A673 (cell line): Measurements from ENCODE around the gene BMPR1B. TPM values are rescaled to one million over a fixed set of nuclear protein-coding genes. Genes with fewer than 3 reads are reported as not detected.

ENCODE experiments used
- BruUV-seq: library from RNA; stranded (reverse); fragments of 400-500 nt; replicated peaks from 2 replicates; lab custom pipeline; 2021; lab: Mats Ljungman, UMichigan
- CTCF ChIA-PET: fragments of 300-600 bp; sonication (Branson Sonifier 250); formaldehyde crosslinking; loops from one replicate; lab custom pipeline; 2022; ENCODE audit warnings: antibody characterized with exemption; lab: Charles Lee
- POLR2A ChIA-PET: fragments of 300-600 bp; sonication (Branson Sonifier 250); formaldehyde crosslinking; loops from one replicate; lab custom pipeline; 2022; ENCODE audit warnings: antibody characterized with exemption; ENCODE audit not compliant: low non-redundant PET; lab: Charles Lee
- DNase-seq: peaks from one replicate; pipeline ENCODE4 v3.0.0-alpha.2; 2015; ENCODE audit warnings: low spot score
- H3K27ac ChIP-seq: fragments of 200-600 bp; sonication (generic); 2 replicates; pipeline ENCODE4 v1.5.1; 2016; ENCODE audit warnings: mixed run types, low read depth, mild to moderate bottlenecking, mixed read lengths, antibody characterized with exemption, low read length; ENCODE audit not compliant: poor library complexity, severe bottlenecking
- H3K27me3 ChIP-seq: fragments of 200-600 bp; sonication (generic); replicated peaks from 2 replicates; pipeline ENCODE4 v1.6.1; 2017; ENCODE audit warnings: mixed run types, low read depth, mild to moderate bottlenecking, mixed read lengths, antibody characterized with exemption, low read length; ENCODE audit not compliant: insufficient read depth, poor library complexity
- H3K36me3 ChIP-seq: fragments of 200-600 bp; sonication (generic); 2 replicates; pipeline ENCODE4 v1.6.1; 2016; ENCODE audit warnings: mixed run types, mild to moderate bottlenecking, mixed read lengths, antibody characterized with exemption, low read length; ENCODE audit not compliant: insufficient read depth, poor library complexity, severe bottlenecking
- H3K4me1 ChIP-seq: fragments of 200-600 bp; sonication (generic); 2 replicates; pipeline ENCODE4 v1.6.1; 2017; ENCODE audit warnings: mixed run types, mild to moderate bottlenecking, mixed read lengths, antibody characterized with exemption, low read length; ENCODE audit not compliant: insufficient read depth, poor library complexity, severe bottlenecking
- H3K4me3 ChIP-seq: fragments of 200-600 bp; sonication (generic); 2 replicates; pipeline ENCODE4 v1.5.1; 2016; ENCODE audit warnings: low read depth, mixed run types, mild to moderate bottlenecking, mixed read lengths, low read length; ENCODE audit not compliant: poor library complexity, severe bottlenecking
- H3K9me3 ChIP-seq: fragments of 200-600 bp; sonication (generic); 2 replicates; pipeline ENCODE4 v1.6.1; 2016; ENCODE audit warnings: mixed run types, low read depth, mild to moderate bottlenecking, mixed read lengths, antibody characterized with exemption, low read length; ENCODE audit not compliant: poor library complexity, severe bottlenecking
- EZH2 ChIP-seq: fragments of 200-600 bp; sonication (generic); IDR thresholded peaks from 2 replicates; pipeline ENCODE4 v1.6.1; 2017; ENCODE audit warnings: borderline replicate concordance, low read depth, mild to moderate bottlenecking, mixed read lengths, antibody characterized with exemption, low read length; ENCODE audit not compliant: poor library complexity, severe bottlenecking
- intact Hi-C: fragments of 100-400 bp; cut with micrococcal nuclease; formaldehyde crosslinking; loops from one replicate; pipeline ENCODE4 v1.10.0; 2022; ENCODE audit not compliant: unreplicated experiment
- total RNA-seq: library from RNA; stranded (reverse); gene quantifications from 2 replicates; pipeline ENCODE4 v1.2.3, GENCODE V29; 2021
- TF ChIP-seq, protein P1 (sequence below): fragments of 300-800, 200-600 bp; sonication (generic); conservative IDR thresholded peaks from 2 replicates; pipeline ENCODE4 v1.5.1; 2017; ENCODE audit warnings: low read depth, mild to moderate bottlenecking, antibody characterized with exemption, low read length, moderate library complexity, mixed read lengths

Gene BMPR1B
- total RNA-seq, 1 experiment from 2014 or later, result 2.2 TPM

DNA sequence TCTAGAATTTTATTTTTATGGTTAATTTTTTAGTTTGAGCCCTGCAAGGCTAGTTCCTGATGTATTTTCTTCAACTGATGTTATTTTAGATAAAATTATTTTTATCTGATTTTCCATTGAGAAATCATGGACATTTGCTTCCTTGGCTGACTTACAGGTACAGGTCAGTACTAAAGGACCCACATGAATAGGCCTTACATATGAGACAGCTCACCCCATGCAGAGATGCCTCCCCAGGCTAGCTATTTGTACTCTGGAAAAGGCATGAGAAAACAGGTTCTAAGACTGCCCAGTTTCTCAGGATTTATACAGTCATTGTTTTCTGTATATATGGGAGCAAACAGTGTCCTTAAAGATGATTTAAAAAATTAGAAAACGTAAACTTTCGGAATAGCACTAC lies 255.5 kb downstream of the BMPR1B start:
- Histone ChIP-seq H3K36me3 (no peaks in the 10 kb centered on the region), H3K4me1 (no peaks in the 10 kb centered on the region), H3K9me3 (no peaks in the 10 kb centered on the region), H3K4me3 (no peak overlapping the region), H3K27me3 (no peaks in the 10 kb centered on the region), H3K27ac (no peak overlapping the region)
- POLR2A ChIA-PET, result no interaction called here
- DNase-seq, result no peak
- BruUV-seq, result no TSS peak
- intact Hi-C loops, result no loop called here
- CTCF ChIA-PET, result no interaction called here
- no peak for TF ChIP-seq EZH2
- TF ChIP-seq, protein P1, sequence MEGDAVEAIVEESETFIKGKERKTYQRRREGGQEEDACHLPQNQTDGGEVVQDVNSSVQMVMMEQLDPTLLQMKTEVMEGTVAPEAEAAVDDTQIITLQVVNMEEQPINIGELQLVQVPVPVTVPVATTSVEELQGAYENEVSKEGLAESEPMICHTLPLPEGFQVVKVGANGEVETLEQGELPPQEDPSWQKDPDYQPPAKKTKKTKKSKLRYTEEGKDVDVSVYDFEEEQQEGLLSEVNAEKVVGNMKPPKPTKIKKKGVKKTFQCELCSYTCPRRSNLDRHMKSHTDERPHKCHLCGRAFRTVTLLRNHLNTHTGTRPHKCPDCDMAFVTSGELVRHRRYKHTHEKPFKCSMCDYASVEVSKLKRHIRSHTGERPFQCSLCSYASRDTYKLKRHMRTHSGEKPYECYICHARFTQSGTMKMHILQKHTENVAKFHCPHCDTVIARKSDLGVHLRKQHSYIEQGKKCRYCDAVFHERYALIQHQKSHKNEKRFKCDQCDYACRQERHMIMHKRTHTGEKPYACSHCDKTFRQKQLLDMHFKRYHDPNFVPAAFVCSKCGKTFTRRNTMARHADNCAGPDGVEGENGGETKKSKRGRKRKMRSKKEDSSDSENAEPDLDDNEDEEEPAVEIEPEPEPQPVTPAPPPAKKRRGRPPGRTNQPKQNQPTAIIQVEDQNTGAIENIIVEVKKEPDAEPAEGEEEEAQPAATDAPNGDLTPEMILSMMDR, result no peak

DNA sequence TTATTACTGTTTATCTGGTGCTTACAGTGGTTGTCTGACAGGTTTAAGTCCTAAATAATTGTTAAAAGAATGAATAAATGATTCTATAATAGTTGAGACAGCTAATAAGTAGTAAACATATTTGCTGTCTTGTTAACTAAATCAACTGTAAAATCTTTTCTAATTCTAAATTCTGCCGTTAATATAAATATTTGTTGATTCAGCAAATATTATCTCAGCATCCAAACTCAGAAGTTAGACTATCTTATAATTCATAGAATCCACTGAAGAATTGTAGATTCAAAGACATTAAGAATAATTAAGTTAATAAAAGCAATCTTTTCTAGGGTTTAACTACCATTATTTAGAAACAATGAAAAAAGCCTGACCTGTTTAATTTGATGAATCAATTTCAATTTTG lies 256.3 kb downstream of the BMPR1B start:
- H3K36me3 ChIP-seq, result no peaks in the 10 kb centered on the region
- no peak overlapping the region for H3K27ac ChIP-seq
- no TSS peak for BruUV-seq
- CTCF ChIA-PET, result no interaction called here
- POLR2A ChIA-PET, result no interaction called here
- TF ChIP-seq, protein P1, result no peak
- TF ChIP-seq EZH2, result no peak
- H3K4me3 ChIP-seq, result no peak overlapping the region
- H3K4me1 ChIP-seq, result no peaks in the 10 kb centered on the region
- H3K27me3 ChIP-seq, result no peaks in the 10 kb centered on the region
- no peak for DNase-seq
- intact Hi-C loops, result no loop called here
- no peaks in the 10 kb centered on the region for H3K9me3 ChIP-seq

DNA sequence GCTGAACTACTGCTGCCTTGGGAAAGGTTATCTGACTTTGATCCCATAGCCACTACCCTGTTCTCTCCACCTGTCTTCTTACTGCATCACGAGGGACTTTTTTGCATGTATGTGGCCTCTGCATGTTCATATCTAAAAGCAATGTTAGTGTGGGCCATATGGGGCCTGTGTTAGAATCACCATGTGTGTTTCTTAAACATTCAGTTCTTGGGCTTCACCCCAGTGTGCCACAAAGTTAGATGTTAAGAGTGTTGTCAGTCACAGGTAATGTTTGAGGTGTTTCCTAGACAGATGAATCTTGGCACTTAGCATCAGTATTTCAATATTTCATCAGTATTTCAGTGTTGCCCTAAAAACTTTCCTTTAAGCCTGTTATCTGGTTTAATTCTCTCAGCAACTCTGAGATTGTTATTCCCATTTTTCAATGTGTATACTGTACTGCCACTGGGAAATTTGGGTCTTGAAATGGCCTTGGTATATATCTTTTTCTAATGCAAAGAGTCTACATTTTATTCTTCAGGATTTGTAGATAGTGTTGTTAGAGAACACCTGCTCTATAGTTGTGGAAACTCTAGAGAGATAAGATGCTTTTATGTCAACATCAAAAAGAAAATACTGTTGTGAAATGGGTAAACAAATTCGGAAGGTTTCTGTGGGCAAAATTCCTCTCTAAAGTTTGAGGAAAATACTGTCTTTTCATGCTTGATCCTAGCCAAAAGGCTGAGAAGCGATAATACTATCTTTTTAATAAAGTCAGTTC lies 259.7 kb downstream of the BMPR1B start:
- no TSS peak for BruUV-seq
- intact Hi-C loops, result no loop called here
- no peak for DNase-seq
- POLR2A ChIA-PET, result no interaction called here
- TF ChIP-seq, protein P1, result no peak
- TF ChIP-seq EZH2, result no peak
- Histone ChIP-seq H3K27me3 (no peaks in the 10 kb centered on the region), H3K4me3 (no peak overlapping the region), H3K9me3 (no peaks in the 10 kb centered on the region), H3K27ac (no peak overlapping the region), H3K36me3 (no peaks in the 10 kb centered on the region), H3K4me1 (no peaks in the 10 kb centered on the region)
- CTCF ChIA-PET, result no interaction called here
